Transverse colon (tissue), 4 donors: Measurements from ENCODE around the gene EML1.

Experiments
- EP300 ChIP-seq: sonication (generic); formaldehyde crosslinking; IDR thresholded peaks from one replicate; pipeline ENCODE4 v1.6.1; 2017; ENCODE audit warnings: antibody characterized with exemption, low read depth
- POLR2AphosphoS5 ChIP-seq, 3 donors: sonication (generic); formaldehyde crosslinking; IDR thresholded peaks; one replicate each; pipeline ENCODE4 v1.6.1; 2016; ENCODE audit warnings: antibody characterized with exemption in 3 of 3
- TF ChIP-seq, protein P1 (sequence below), 5 experiments: fragments of 200-600 bp in 3 of 5; fragments of 450-650 bp in 2 of 5; sonication (generic) in 3 of 5; IDR thresholded peaks; 1 replicate in 2 of 5; 2 replicates in 3 of 5; pipeline ENCODE4 v1.5.1; 2016 to 2017; ENCODE audit warnings: antibody characterized with exemption in 5 of 5, inconsistent platforms in 3 of 5, mild to moderate bottlenecking in 2 of 5, moderate library complexity in 1 of 5

GRCh38 chr14:99747582-99748330 is 45.5 kb upstream of the EML1 start:
- TF ChIP-seq, protein P1, sequence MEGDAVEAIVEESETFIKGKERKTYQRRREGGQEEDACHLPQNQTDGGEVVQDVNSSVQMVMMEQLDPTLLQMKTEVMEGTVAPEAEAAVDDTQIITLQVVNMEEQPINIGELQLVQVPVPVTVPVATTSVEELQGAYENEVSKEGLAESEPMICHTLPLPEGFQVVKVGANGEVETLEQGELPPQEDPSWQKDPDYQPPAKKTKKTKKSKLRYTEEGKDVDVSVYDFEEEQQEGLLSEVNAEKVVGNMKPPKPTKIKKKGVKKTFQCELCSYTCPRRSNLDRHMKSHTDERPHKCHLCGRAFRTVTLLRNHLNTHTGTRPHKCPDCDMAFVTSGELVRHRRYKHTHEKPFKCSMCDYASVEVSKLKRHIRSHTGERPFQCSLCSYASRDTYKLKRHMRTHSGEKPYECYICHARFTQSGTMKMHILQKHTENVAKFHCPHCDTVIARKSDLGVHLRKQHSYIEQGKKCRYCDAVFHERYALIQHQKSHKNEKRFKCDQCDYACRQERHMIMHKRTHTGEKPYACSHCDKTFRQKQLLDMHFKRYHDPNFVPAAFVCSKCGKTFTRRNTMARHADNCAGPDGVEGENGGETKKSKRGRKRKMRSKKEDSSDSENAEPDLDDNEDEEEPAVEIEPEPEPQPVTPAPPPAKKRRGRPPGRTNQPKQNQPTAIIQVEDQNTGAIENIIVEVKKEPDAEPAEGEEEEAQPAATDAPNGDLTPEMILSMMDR (IDR thresholded peaks at IDR 0.05): no peak
- no peak for TF ChIP-seq EP300
- TF ChIP-seq POLR2AphosphoS5 (IDR thresholded peaks at IDR 0.05): no peak
